OCI-LY7 (cell line): ENCODE results near the gene ACRV1. TPM values are rescaled to one million over a fixed set of nuclear protein-coding genes. Genes with fewer than 3 reads are reported as not detected.

ENCODE experiments used
- BruUV-seq: library from RNA; stranded (reverse); fragments of 400-500 nt; replicated peaks from 2 replicates; lab custom pipeline; 2021; lab: Mats Ljungman, UMichigan
- CTCF ChIA-PET: fragments of 300-600 bp; sonication (Branson Sonifier 250); formaldehyde crosslinking; loops from one replicate; lab custom pipeline; 2022; ENCODE audit warnings: antibody characterized with exemption; ENCODE audit not compliant: unreplicated experiment; lab: Charles Lee
- POLR2A ChIA-PET: fragments of 300-600 bp; sonication (Branson Sonifier 250); formaldehyde crosslinking; loops from one replicate; lab custom pipeline; 2022; ENCODE audit warnings: antibody characterized with exemption; lab: Charles Lee
- DNase-seq: peaks from one replicate; pipeline ENCODE4 v3.0.0-alpha.2; 2015; ENCODE audit warnings: low spot score
- H2AFZ ChIP-seq: fragments of 200-600 bp; sonication (generic), shearing (Covaris generic); 2 replicates; pipeline ENCODE4 v1.6.1; 2014; ENCODE audit warnings: mild to moderate bottlenecking, antibody characterized with exemption, low read length, moderate library complexity
- H3K27ac ChIP-seq: fragments of 200-600 bp; sonication (generic); 2 replicates; pipeline ENCODE4 v1.5.1; 2014; ENCODE audit warnings: mixed run types, low read depth, mild to moderate bottlenecking, moderate library complexity, low read length, inconsistent platforms; ENCODE audit not compliant: poor library complexity, severe bottlenecking
- H3K36me3 ChIP-seq: fragments of 200-600 bp; sonication (generic); 2 replicates; pipeline ENCODE4 v1.6.1; 2014; ENCODE audit warnings: mild to moderate bottlenecking, antibody characterized with exemption, low read length, moderate library complexity, mixed read lengths; ENCODE audit not compliant: insufficient read depth
- H3K4me1 ChIP-seq: fragments of 200-600 bp; sonication (generic); 2 replicates; pipeline ENCODE4 v1.5.1; 2014; ENCODE audit warnings: mild to moderate bottlenecking, low read length; ENCODE audit not compliant: insufficient read depth, poor library complexity, severe bottlenecking
- H3K4me2 ChIP-seq: fragments of 200-600 bp; sonication (generic); 2 replicates; pipeline ENCODE4 v1.6.1; 2014; ENCODE audit warnings: mild to moderate bottlenecking, low read length
- H3K4me3 ChIP-seq: fragments of 200-600 bp; sonication (generic); 2 replicates; pipeline ENCODE4 v1.5.1; 2014; ENCODE audit warnings: mild to moderate bottlenecking, low read depth, low read length; ENCODE audit not compliant: poor library complexity, severe bottlenecking
- H3K79me2 ChIP-seq: fragments of 200-600 bp; sonication (generic); 2 replicates; pipeline ENCODE4 v1.6.1; 2016; ENCODE audit warnings: low read depth, mild to moderate bottlenecking, low read length, moderate library complexity, mixed read lengths; ENCODE audit not compliant: insufficient read depth
- H3K9me2 ChIP-seq: fragments of 200-600 bp; sonication (generic); 2 replicates; pipeline ENCODE4 v1.6.1; 2016; ENCODE audit warnings: mild to moderate bottlenecking, low read length, mixed read lengths; ENCODE audit not compliant: insufficient read depth
- H3K9me3 ChIP-seq: fragments of 200-600 bp; sonication (generic); 2 replicates; pipeline ENCODE4 v1.6.1; 2014; ENCODE audit warnings: mild to moderate bottlenecking, mixed run types, low read length, mixed read lengths
- H4K20me1 ChIP-seq: fragments of 200-600 bp; sonication (generic); 2 replicates; pipeline ENCODE4 v1.6.1; 2014; ENCODE audit warnings: mild to moderate bottlenecking, antibody characterized with exemption, low read length, moderate library complexity, mixed read lengths; ENCODE audit not compliant: insufficient read depth
- CTCF ChIP-seq: fragments of 200-600 bp; sonication (generic); conservative IDR thresholded peaks from 2 replicates; pipeline ENCODE4 v1.5.1; 2014; ENCODE audit warnings: mild to moderate bottlenecking, antibody characterized with exemption, low read length, moderate library complexity, mixed read lengths
- EZH2phosphoT487 ChIP-seq: fragments of 200-600 bp; sonication (generic); IDR thresholded peaks from 2 replicates; pipeline ENCODE4 v1.6.1; 2018; ENCODE audit warnings: low read depth, borderline replicate concordance, mild to moderate bottlenecking, mixed run types, antibody characterized with exemption, low read length, moderate library complexity, mixed read lengths
- intact Hi-C: fragments of 100-400 bp; cut with micrococcal nuclease; formaldehyde crosslinking; loops from one replicate; pipeline ENCODE4 v1.10.0; 2022; ENCODE audit not compliant: unreplicated experiment
- total RNA-seq, 2 experiments: library from RNA; depleted of rRNA in 1 of 2; stranded (reverse); fragments of >200 nt in 1 of 2; shearing (Covaris generic) in 1 of 2; gene quantifications; 2 replicates each; pipeline ENCODE4 v1.2.3, GENCODE V29; 2014 to 2022

Gene ACRV1
- total RNA-seq, 2 experiments from 2014 or later = 0.16 TPM; not detected in 1

GRCh38 chr11:125692887-125693286, 12.2 kb upstream of the ACRV1 start:
- H4K20me1 ChIP-seq = no peaks in the 10 kb centered on the region
- TF ChIP-seq EZH2phosphoT487 (no peak), CTCF (no peak)
- H3K79me2 ChIP-seq = no peaks in the 10 kb centered on the region
- no peaks in the 10 kb centered on the region for H3K4me1 ChIP-seq
- H3K36me3 ChIP-seq = no peaks in the 10 kb centered on the region
- BruUV-seq = no TSS peak
- intact Hi-C loops = no loop called here
- no peak overlapping the region for H3K27ac ChIP-seq
- no peak for DNase-seq
- H2AFZ ChIP-seq = no peak overlapping the region
- H3K9me3 ChIP-seq = no peaks in the 10 kb centered on the region
- ChIA-PET POLR2A (interaction anchor here (0.6 kb wide), 1 partner anchor 1014 kb away, joined by 4 read pairs; no protein-coding TSS in a partner anchor), CTCF (no interaction called here)
- no peak overlapping the region for H3K4me2 ChIP-seq
- H3K9me2 ChIP-seq = no peaks in the 10 kb centered on the region
- H3K4me3 ChIP-seq = no peak overlapping the region

DNA sequence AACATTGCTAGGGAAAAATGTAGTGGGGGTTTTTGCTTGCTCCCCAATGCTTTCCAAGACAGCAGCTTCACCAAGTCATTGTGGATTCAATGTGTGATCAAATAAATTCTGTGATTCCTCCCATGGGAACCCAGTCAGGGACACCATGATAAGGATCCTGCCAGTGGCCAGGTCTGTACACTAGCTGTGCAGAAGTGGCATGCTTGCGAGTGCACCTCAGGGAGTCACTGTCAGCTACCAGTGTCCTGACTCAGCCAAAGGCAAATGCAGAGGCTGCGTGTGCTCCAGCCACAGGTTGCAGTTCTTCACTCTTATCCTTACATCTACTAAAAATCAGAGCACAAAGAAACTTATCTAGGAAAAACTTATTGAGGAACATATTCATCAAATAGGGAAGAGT, 9.4 kb upstream of the ACRV1 start:
- intact Hi-C loops = no loop called here
- TF ChIP-seq EZH2phosphoT487 (no peak), CTCF (no peak)
- Histone ChIP-seq H3K4me2 (no peak overlapping the region), H4K20me1 (no peaks in the 10 kb centered on the region), H2AFZ (no peak overlapping the region), H3K36me3 (no peaks in the 10 kb centered on the region), H3K9me3 (no peaks in the 10 kb centered on the region), H3K4me3 (no peak overlapping the region), H3K27ac (no peak overlapping the region), H3K4me1 (no peaks in the 10 kb centered on the region), H3K9me2 (no peaks in the 10 kb centered on the region), H3K79me2 (no peaks in the 10 kb centered on the region)
- ChIA-PET POLR2A (interaction anchor here (0.6 kb wide), 1 partner anchor 19 kb away, joined by 3 read pairs; no protein-coding TSS in a partner anchor), CTCF (no interaction called here)
- BruUV-seq = no TSS peak
- DNase-seq = no peak

DNA sequence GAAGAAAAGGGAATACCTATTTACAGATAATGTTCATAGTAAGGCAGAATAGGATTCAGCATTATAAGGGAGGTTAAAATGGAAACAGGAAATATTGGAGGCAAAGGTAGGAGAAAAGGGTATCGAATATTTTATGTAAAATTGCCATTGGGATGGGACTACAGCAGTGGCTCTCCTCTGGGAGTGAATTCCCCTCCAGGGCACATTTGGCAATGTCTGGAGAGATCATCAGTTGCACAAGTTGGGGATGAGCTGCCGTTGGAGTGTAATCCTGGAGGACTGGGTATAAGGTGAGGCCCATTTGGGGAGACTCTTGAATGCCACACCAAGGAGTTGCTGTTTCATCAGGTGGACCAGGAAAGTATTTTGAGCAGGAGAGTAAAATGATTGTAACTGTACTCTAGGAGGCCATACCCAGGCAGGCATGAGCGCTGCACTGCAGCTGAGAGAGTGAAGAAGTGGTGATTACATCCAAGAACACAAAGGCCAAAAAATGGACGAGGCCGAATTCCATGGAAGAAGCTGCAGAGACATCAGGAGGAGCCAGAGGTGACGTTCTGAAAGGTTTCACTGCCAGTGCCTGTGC, 8.7 kb upstream of the ACRV1 start:
- intact Hi-C loops = no loop called here
- Histone ChIP-seq H4K20me1 (no peaks in the 10 kb centered on the region), H3K4me3 (no peak overlapping the region), H3K27ac (no peak overlapping the region), H3K79me2 (no peaks in the 10 kb centered on the region), H3K4me2 (no peak overlapping the region), H3K9me3 (no peaks in the 10 kb centered on the region), H2AFZ (no peak overlapping the region), H3K9me2 (no peaks in the 10 kb centered on the region), H3K4me1 (no peaks in the 10 kb centered on the region), H3K36me3 (no peaks in the 10 kb centered on the region)
- no peak for DNase-seq
- POLR2A ChIA-PET = interaction anchor here (0.6 kb wide), 1 partner anchor 18 kb away, joined by 3 read pairs; no protein-coding TSS in a partner anchor
- BruUV-seq = no TSS peak
- TF ChIP-seq EZH2phosphoT487 (no peak), CTCF (no peak)
- CTCF ChIA-PET = no interaction called here
